OCI-LY7 (cell line): ENCODE measurements around the gene GYS1. TPM values are rescaled to one million over a fixed set of nuclear protein-coding genes. Genes with fewer than 3 reads are reported as not detected.

Source experiments
- BruUV-seq: library from RNA; stranded (reverse); fragments of 400-500 nt; replicated peaks from 2 replicates; lab custom pipeline; 2021; lab: Mats Ljungman, UMichigan
- CTCF ChIA-PET: fragments of 300-600 bp; sonication (Branson Sonifier 250); formaldehyde crosslinking; loops from one replicate; lab custom pipeline; 2022; ENCODE audit warnings: antibody characterized with exemption; ENCODE audit not compliant: unreplicated experiment; lab: Charles Lee
- POLR2A ChIA-PET: fragments of 300-600 bp; sonication (Branson Sonifier 250); formaldehyde crosslinking; loops from one replicate; lab custom pipeline; 2022; ENCODE audit warnings: antibody characterized with exemption; lab: Charles Lee
- DNase-seq: peaks from one replicate; pipeline ENCODE4 v3.0.0-alpha.2; 2015; ENCODE audit warnings: low spot score
- H2AFZ ChIP-seq: fragments of 200-600 bp; sonication (generic), shearing (Covaris generic); 2 replicates; pipeline ENCODE4 v1.6.1; 2014; ENCODE audit warnings: mild to moderate bottlenecking, antibody characterized with exemption, low read length, moderate library complexity
- H3K27ac ChIP-seq: fragments of 200-600 bp; sonication (generic); 2 replicates; pipeline ENCODE4 v1.5.1; 2014; ENCODE audit warnings: mixed run types, low read depth, mild to moderate bottlenecking, moderate library complexity, low read length, inconsistent platforms; ENCODE audit not compliant: poor library complexity, severe bottlenecking
- H3K36me3 ChIP-seq: fragments of 200-600 bp; sonication (generic); 2 replicates; pipeline ENCODE4 v1.6.1; 2014; ENCODE audit warnings: mild to moderate bottlenecking, antibody characterized with exemption, low read length, moderate library complexity, mixed read lengths; ENCODE audit not compliant: insufficient read depth
- H3K4me1 ChIP-seq: fragments of 200-600 bp; sonication (generic); 2 replicates; pipeline ENCODE4 v1.5.1; 2014; ENCODE audit warnings: mild to moderate bottlenecking, low read length; ENCODE audit not compliant: insufficient read depth, poor library complexity, severe bottlenecking
- H3K4me2 ChIP-seq: fragments of 200-600 bp; sonication (generic); 2 replicates; pipeline ENCODE4 v1.6.1; 2014; ENCODE audit warnings: mild to moderate bottlenecking, low read length
- H3K4me3 ChIP-seq: fragments of 200-600 bp; sonication (generic); 2 replicates; pipeline ENCODE4 v1.5.1; 2014; ENCODE audit warnings: mild to moderate bottlenecking, low read depth, low read length; ENCODE audit not compliant: poor library complexity, severe bottlenecking
- H3K79me2 ChIP-seq: fragments of 200-600 bp; sonication (generic); 2 replicates; pipeline ENCODE4 v1.6.1; 2016; ENCODE audit warnings: low read depth, mild to moderate bottlenecking, low read length, moderate library complexity, mixed read lengths; ENCODE audit not compliant: insufficient read depth
- H3K9me2 ChIP-seq: fragments of 200-600 bp; sonication (generic); 2 replicates; pipeline ENCODE4 v1.6.1; 2016; ENCODE audit warnings: mild to moderate bottlenecking, low read length, mixed read lengths; ENCODE audit not compliant: insufficient read depth
- H3K9me3 ChIP-seq: fragments of 200-600 bp; sonication (generic); 2 replicates; pipeline ENCODE4 v1.6.1; 2014; ENCODE audit warnings: mild to moderate bottlenecking, mixed run types, low read length, mixed read lengths
- H4K20me1 ChIP-seq: fragments of 200-600 bp; sonication (generic); 2 replicates; pipeline ENCODE4 v1.6.1; 2014; ENCODE audit warnings: mild to moderate bottlenecking, antibody characterized with exemption, low read length, moderate library complexity, mixed read lengths; ENCODE audit not compliant: insufficient read depth
- CTCF ChIP-seq: fragments of 200-600 bp; sonication (generic); conservative IDR thresholded peaks from 2 replicates; pipeline ENCODE4 v1.5.1; 2014; ENCODE audit warnings: mild to moderate bottlenecking, antibody characterized with exemption, low read length, moderate library complexity, mixed read lengths
- EZH2phosphoT487 ChIP-seq: fragments of 200-600 bp; sonication (generic); IDR thresholded peaks from 2 replicates; pipeline ENCODE4 v1.6.1; 2018; ENCODE audit warnings: low read depth, borderline replicate concordance, mild to moderate bottlenecking, mixed run types, antibody characterized with exemption, low read length, moderate library complexity, mixed read lengths
- intact Hi-C: fragments of 100-400 bp; cut with micrococcal nuclease; formaldehyde crosslinking; loops from one replicate; pipeline ENCODE4 v1.10.0; 2022; ENCODE audit not compliant: unreplicated experiment
- total RNA-seq, 2 experiments: library from RNA; depleted of rRNA in 1 of 2; stranded (reverse); fragments of >200 nt in 1 of 2; shearing (Covaris generic) in 1 of 2; gene quantifications; 2 replicates each; pipeline ENCODE4 v1.2.3, GENCODE V29; 2014 to 2022

Gene GYS1
- total RNA-seq, 2 experiments from 2014 or later: 20.0 to 29.9 TPM

GRCh38 chr19:49016067-49016839, 23.1 kb upstream of the GYS1 start:
- Histone ChIP-seq H3K4me3 (no peak overlapping the region), H3K9me2 (no peaks in the 10 kb centered on the region), H3K9me3 (no peaks in the 10 kb centered on the region), H3K4me1 (peaks cover 39% of the 10 kb centered on the region), H2AFZ (no peak overlapping the region), H3K79me2 (no peaks in the 10 kb centered on the region), H3K27ac (no peak overlapping the region), H3K4me2 (no peak overlapping the region), H4K20me1 (no peaks in the 10 kb centered on the region), H3K36me3 (peaks cover 49% of the 10 kb centered on the region)
- POLR2A ChIA-PET: no interaction called here
- intact Hi-C loops: no loop called here
- TF ChIP-seq CTCF (no peak), EZH2phosphoT487 (no peak)
- CTCF ChIA-PET: no interaction called here
- no TSS peak for BruUV-seq
- DNase-seq: no peak

GRCh38 chr19:49014870-49015255, 21.8 kb upstream of the GYS1 start:
- no peak for DNase-seq
- Histone ChIP-seq H3K27ac (no peak overlapping the region), H3K9me3 (no peaks in the 10 kb centered on the region), H3K4me2 (no peak overlapping the region), H3K36me3 (peaks cover 63% of the 10 kb centered on the region), H3K79me2 (no peaks in the 10 kb centered on the region), H3K4me1 (peaks cover 26% of the 10 kb centered on the region), H3K4me3 (no peak overlapping the region), H4K20me1 (no peaks in the 10 kb centered on the region), H3K9me2 (no peaks in the 10 kb centered on the region), H2AFZ (no peak overlapping the region)
- TF ChIP-seq EZH2phosphoT487: no peak
- no peak for TF ChIP-seq CTCF
- no TSS peak for BruUV-seq
- POLR2A ChIA-PET: no interaction called here
- intact Hi-C loops: no loop called here
- CTCF ChIA-PET: no interaction called here

GRCh38 chr19:49014123-49014869, 21.2 kb upstream of the GYS1 start:
- Histone ChIP-seq H3K9me2 (no peaks in the 10 kb centered on the region), H3K9me3 (no peaks in the 10 kb centered on the region), H3K79me2 (no peaks in the 10 kb centered on the region), H3K4me1 (peaks cover 21% of the 10 kb centered on the region), H2AFZ (no peak overlapping the region), H4K20me1 (no peaks in the 10 kb centered on the region), H3K4me2 (no peak overlapping the region), H3K27ac (no peak overlapping the region), H3K36me3 (peaks cover 69% of the 10 kb centered on the region), H3K4me3 (no peak overlapping the region)
- DNase-seq: no peak
- CTCF ChIA-PET: no interaction called here
- TF ChIP-seq EZH2phosphoT487 (no peak), CTCF (no peak)
- POLR2A ChIA-PET: no interaction called here
- intact Hi-C loops: no loop called here
- BruUV-seq: no TSS peak
